GM18873 (cell line): Measurements from ENCODE around the gene PCDH1.

ENCODE experiments used
- ATAC-seq: cut with Tn5 transposase; IDR thresholded peaks from one replicate; pipeline ENCODE4 v1.9.1; 2021; ENCODE audit warnings: mild to moderate bottlenecking, moderate library complexity, moderate number of reproducible peaks; ENCODE audit not compliant: unreplicated experiment, low FRiP score

The PCDH1 gene

GRCh38 chr5:141875022-141875740, 3.0 kb downstream of the PCDH1 start:
- no peak for ATAC-seq

GRCh38 chr5:141874262-141874964, 3.8 kb downstream of the PCDH1 start:
- ATAC-seq = no peak

- ATAC-seq = no peak
Measured at GRCh38 chr5:141873933-141874261, 4.3 kb downstream of the PCDH1 start.

- ATAC-seq = no peak
Measured at GRCh38 chr5:141872496-141873356, 5.5 kb downstream of the PCDH1 start.

- no peak for ATAC-seq
Measured at GRCh38 chr5:141871870-141872269, 6.3 kb downstream of the PCDH1 start.

GRCh38 chr5:141870871-141871270, 7.3 kb downstream of the PCDH1 start:
- no peak for ATAC-seq

- ATAC-seq = no peak
Measured at GRCh38 chr5:141870228-141870627, 8.0 kb downstream of the PCDH1 start.

GRCh38 chr5:141869514-141869913, 8.7 kb downstream of the PCDH1 start:
- no peak for ATAC-seq

- no peak for ATAC-seq
Measured at GRCh38 chr5:141869040-141869439, 9.2 kb downstream of the PCDH1 start.

GRCh38 chr5:141868541-141868940, 9.7 kb downstream of the PCDH1 start:
- no peak for ATAC-seq

GRCh38 chr5:141867651-141868050, 10.6 kb downstream of the PCDH1 start:
- no peak for ATAC-seq

- no peak for ATAC-seq
Measured at GRCh38 chr5:141867139-141867538, 11.1 kb downstream of the PCDH1 start.

GRCh38 chr5:141866096-141866495, 12.1 kb downstream of the PCDH1 start:
- ATAC-seq = no peak

GRCh38 chr5:141865406-141865805, 12.8 kb downstream of the PCDH1 start:
- ATAC-seq = no peak

GRCh38 chr5:141864371-141865370, 13.5 kb downstream of the PCDH1 start:
- no peak for ATAC-seq

- no peak for ATAC-seq
Measured at GRCh38 chr5:141863569-141864178, 14.5 kb downstream of the PCDH1 start.

- ATAC-seq = no peak
Measured at GRCh38 chr5:141862936-141863543, 15.2 kb downstream of the PCDH1 start.

GRCh38 chr5:141861194-141861593, 17.0 kb downstream of the PCDH1 start:
- ATAC-seq = no peak

GRCh38 chr5:141858079-141858765, 20.0 kb downstream of the PCDH1 start:
- ATAC-seq = no peak
